ENCODE results near the gene RAB11A.

The RAB11A gene

DNA sequence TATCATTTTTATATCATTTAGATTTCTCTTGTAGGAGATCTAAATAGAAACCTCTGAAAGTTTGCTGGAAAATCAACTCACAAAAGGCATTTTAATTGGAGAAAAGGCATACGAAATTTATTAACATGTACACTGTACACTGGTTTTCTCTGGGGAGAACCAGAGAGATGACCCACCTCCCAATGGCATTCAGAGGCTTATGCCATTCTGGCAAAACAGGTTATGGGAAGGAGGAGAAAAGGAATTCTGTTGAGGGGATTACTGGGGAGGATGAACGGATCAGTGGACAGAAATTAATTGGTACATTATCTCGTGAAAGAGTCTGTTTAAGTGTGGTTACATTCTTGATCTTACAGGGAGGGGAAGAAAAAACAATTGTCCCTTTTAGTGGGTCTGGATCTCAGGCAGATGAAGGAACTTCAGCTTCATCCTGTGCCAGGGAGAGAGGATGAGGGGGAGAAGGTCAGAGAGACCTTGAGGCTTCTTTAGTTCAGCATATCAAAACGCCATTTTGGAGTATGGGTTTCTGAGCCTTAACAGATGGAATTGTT lies 16.5 kb downstream of the RAB11A start:
- no peak for DNase-seq (ENCODE audit: low spot score)

DNA sequence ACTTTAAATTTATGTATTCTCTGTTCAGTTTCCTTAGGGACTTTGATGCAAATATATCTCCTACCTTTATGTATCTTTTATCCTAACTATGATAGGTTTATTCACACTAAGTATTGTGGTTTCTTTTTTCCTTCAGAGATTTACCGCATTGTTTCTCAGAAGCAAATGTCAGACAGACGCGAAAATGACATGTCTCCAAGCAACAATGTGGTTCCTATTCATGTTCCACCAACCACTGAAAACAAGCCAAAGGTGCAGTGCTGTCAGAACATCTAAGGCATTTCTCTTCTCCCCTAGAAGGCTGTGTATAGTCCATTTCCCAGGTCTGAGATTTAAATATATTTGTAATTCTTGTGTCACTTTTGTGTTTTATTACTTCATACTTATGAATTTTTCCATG lies 18.3 kb downstream of the RAB11A start:
- DNase-seq (ENCODE audit: low spot score), result no peak

DNA sequence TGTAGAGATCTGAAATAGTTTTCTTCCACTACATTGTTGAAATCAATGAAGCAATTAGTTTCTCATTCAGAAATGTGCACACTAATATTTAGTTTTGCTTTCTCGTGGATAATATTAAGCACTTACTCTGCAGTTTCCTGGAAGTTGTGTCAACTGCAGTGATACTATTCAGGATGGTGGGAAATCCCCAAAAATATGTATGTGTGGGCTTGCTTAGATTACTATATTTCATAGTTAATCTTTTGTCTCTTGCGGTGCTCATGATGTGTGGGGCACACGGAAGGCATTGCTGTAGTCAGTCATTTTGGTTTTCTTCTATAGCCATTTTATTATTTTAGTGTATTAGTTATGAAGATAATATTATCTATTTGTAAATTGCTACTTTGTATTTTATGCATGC lies 19.7 kb downstream of the RAB11A start:
- DNase-seq (ENCODE audit: low spot score), result no peak

DNA sequence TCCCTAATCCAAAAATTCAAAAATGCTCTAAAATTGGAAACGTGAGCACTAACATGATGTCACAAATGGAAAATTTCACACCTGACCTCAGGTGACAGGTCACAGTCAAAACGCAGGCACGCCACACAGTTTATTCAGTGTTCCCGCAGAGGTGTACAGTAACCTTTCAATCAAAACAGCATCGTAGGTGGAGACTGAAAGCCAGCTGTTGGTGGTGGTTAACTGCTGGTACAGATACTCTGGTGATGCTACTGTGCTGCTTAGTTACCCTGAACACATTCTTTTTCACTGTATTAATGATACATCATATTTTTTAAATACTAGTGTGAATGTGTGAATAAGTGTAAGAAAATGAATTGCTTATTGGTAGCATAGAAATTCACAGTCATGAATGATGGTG lies 23.8 kb downstream of the RAB11A start:
- no peak for DNase-seq (ENCODE audit: low spot score)

DNA sequence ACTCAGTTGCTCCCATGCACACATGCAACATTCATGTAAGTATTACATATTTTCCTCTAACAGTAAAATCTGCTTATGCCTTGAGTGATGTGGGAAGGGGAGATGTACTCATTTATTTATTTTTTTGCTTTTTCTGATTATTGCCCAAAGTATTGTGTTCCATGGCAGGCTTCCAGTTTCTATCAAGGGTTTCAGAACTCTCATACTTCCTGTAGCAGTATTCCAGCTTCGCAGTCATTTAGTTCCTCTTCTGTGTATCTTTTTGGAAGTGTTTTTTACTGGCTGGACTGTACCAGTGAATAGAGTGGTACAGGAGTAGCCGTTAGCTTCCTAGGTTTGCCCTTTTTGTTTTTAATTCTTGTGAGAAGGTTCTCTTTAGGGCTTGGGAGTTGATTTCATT lies 26.9 kb downstream of the RAB11A start:
- no peak for DNase-seq (ENCODE audit: low spot score)

DNA sequence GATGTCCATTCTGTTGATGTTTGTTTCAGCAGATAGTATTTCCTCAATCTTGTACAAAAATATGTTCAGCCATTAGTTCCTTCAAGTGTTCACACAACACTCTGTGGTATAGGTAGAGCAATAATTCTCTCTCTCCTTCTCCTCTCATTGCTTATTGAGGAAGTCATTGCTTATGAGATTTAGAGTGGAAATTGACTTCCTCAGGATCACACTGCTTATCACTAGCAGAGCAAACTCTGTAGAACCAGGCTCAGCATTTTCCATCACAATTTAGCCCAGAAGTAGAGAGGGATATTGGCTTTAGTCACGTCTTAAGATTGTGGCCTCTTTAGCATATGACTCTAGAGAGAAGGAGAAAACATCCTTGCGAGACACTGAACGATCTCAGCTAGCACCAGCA lies 31.2 kb downstream of the RAB11A start:
- no peak for DNase-seq (ENCODE audit: low spot score)

DNA sequence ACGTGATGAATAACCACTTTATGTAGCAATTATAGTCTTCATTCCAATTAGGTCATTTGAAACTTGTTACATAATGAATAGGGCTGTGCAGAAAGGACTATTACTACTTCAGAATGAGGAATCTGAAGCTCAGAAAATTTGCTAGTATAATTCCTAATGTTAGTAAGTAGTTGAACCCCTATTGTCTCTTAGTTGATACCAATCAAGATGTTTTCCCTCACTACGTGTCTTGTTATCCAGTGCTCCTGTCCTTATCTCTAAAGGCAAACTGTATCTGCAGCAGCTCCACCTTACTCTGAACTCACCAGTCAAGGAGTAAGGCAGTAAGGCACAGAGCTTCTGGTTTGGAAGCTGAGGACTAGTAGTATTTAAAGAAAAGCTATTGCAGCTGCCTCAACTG lies 32.0 kb downstream of the RAB11A start:
- no peak for DNase-seq (ENCODE audit: low spot score)

DNA sequence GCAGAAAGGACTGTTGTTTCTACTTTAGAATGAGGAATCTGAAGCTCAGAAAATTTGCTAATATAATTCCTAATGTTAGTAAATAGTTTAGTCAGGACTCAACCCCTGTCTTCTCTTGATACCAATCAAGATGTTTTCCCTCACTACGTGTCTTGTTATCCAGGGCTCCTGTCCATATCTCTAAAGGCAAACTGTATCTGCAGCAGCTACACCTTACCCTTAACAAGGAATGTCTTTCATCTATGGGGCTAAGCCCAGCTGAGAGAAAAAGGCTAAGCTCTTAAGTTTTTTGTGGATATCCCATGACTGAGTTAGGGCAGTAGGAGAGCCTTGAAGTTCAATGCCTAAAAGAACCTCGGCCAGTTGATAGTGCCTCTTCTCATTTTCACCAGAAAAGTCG lies 32.5 kb downstream of the RAB11A start:
- DNase-seq (ENCODE audit: low spot score), result no peak

DNA sequence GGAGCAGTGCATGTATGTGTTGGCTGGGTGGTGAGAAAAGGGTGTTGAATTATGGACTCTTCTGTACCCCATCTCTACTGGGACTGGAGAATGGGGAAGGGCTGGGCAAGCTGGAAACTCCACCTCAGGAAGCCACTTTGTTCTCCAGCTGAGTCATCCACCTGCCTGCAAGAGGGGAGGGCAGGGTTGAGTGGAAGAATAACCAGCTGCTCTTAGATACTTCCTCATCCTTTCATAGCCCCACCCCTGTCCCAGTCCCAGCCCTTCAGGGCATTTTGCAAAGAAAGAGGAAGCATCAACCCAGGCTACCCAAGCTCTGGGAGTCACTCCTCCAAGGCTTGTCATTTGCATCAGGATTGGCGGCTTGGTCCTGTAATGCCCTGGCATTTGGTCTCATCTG lies 33.1 kb downstream of the RAB11A start:
- peak; percentile 50 for DNase-seq (ENCODE audit: low spot score)

DNA sequence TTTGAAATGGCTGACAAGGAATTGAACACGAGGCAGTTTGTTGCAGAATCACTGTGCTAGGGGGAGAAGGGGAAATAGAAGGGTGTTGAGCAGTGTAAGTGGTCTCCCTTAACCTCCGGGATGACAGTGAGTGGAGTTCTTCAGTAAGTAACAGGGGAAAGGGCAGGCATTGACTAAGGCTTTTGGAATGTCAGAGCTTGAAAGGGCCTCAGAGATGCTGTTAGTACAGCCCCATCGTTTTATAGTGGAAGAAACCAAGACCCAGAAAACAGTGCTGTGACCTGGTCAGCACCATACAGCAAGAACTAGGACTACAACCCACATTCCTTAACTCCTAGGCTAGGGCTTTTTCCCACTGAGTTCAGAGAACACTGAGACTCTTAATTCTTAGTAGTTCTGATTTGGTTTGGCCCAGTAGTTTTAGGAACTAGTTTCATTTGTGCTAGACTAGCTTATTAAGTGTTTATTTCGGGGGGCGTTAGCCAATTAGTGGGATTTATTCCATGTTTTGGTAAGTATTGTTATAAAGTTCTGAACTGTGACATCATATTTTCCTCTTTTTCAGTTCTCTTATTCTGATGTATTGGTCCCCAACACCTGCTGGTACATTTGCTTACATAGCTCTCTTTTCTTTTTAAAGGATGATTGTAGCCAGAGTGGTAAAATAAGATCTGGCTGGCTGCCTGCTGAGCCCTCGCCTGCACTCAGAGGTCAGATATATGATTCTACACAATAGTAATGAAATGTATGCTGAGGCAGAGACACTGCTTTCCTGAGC lies 34.2 kb downstream of the RAB11A start:
- DNase-seq (ENCODE audit: low spot score), result no peak

DNA sequence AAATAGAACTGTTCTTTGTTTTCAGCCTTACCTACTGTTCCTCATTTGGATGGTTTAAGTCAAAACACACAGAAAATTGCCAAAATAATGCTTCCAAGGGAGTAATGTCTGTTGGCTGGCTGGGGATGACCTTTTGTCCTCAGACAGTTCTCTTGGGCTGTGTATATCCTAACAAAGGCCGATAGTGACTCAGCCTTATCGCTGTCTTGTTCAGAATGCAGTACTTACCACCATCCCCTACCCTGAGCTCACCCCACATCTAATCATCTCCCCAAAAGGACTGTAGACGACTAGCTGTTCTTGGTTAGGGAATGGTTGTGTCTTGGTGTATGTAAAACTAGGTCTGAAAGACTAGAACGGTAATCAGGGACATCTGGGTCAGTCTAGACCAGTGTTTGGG lies 35.0 kb downstream of the RAB11A start:
- no peak for DNase-seq (ENCODE audit: low spot score)

DNA sequence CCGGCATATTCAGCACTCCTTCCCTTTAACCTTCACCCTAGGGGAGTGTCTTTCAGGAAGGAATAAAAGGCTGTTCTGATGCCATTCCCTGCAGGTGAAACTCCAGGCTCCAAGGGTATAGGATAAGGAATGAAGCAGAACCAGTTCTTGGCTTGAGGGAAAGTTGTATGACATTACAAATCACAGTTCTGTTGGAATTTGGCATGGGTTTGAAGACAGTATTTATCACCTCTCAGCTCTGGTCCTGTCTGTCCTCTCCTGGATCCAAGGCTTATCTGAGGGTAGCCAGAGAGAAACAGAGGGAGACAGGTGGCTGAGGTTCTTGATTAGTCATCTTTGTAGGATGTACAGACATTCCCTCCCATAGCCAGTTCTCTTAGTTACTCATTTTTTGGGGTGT lies 37.1 kb downstream of the RAB11A start:
- peak; percentile 57 for DNase-seq (ENCODE audit: low spot score)

DNA sequence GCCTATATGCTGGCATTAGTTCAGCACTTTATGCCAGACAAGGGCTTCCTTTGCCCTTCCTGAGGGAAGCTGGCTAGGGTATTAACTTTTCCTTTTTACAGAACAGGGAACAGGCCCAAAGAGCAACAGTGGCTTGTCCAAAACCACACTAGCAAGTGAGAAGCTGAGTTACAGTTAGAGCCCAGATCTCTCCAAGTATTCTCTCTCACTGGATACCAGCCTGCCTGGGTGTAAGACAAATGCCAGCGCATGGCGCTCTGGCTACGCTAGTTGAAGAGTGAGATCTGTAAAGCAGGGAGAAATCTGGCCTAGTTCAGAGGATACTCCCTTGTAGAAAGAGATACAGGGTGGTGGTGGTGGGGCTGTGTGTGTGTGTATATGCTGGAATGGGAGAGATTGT lies 38.4 kb downstream of the RAB11A start:
- DNase-seq (ENCODE audit: low spot score), result no peak

DNA sequence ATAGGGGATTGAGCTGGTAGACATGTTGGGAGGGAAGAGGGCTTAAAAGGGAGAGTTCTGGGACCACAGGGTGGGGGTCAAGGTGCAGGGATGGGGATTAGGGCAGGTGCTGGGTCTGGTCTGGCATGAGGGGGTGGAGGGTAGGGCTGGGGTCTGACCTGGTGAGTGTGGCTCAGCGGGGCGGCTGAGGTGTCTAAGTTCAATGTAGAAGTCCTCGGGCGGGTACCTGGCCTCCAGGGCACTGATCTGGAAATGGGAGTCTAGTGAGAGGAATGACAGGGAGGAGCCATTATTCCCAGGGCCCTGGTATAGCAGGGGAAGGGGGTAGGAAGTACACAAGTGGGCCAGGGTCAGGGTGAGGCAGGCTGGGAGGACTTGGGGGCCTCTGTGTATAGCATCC lies 39.6 kb downstream of the RAB11A start:
- no peak for DNase-seq (ENCODE audit: low spot score)

DNA sequence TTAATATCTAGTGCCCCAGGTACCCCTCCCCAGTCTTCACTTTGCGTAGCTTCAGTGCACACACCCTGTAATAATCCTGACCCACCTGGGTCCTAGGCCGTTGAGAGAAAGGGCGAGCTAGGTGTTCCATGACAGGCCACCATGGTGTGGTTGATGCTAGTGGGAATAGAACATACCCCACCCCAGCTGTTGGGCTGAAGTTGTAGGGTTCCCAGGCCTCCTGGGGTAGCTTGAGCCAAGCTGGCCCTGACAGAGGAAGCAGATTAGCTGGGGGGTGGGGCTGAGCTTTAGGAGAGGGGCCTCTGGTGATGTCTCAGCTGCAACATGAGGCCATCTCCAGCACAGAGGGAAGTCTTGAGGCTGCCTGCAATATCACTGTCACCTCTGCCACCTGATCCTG lies 40.5 kb downstream of the RAB11A start:
- no peak for DNase-seq (ENCODE audit: low spot score)

DNA sequence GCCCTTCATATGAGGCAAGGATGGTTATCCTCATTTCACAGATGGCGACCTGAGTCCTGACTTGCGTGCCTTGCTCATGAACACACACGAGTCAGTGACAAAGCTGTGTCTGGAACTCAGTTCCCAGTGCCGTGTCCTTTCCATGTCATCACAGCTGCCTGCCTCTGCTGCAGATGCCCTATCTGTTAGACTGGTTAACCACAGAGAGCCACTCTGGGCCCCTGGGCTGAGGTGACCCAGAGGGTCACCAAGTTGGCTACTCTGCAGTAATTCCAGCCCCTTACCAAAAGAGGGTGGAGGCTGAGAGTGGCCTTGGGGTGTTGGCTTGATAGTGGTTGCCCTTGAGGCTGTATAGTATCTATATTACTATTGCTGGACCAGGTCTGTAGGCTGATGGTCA lies 41.0 kb downstream of the RAB11A start:
- DNase-seq (ENCODE audit: low spot score), result no peak

DNA sequence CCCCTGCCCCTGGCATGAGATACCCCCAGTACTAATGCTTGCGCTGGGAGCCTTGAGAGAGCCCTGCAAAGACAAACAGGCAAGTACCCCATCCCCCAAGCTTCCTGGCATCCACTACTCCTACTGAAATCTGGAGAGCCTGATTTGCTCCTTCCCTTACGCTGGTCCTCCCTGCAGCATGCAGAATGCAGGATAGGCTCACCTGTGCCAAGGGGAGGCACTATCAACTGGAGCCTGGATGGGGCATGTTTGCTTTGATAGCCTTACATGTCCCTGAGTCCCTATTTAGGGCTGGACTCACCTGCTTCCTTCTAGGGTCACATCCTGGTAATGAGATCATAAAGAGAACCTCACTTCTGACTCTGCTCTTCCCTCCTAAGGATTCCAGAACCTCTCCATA lies 42.9 kb downstream of the RAB11A start:
- DNase-seq (ENCODE audit: low spot score), result no peak

DNA sequence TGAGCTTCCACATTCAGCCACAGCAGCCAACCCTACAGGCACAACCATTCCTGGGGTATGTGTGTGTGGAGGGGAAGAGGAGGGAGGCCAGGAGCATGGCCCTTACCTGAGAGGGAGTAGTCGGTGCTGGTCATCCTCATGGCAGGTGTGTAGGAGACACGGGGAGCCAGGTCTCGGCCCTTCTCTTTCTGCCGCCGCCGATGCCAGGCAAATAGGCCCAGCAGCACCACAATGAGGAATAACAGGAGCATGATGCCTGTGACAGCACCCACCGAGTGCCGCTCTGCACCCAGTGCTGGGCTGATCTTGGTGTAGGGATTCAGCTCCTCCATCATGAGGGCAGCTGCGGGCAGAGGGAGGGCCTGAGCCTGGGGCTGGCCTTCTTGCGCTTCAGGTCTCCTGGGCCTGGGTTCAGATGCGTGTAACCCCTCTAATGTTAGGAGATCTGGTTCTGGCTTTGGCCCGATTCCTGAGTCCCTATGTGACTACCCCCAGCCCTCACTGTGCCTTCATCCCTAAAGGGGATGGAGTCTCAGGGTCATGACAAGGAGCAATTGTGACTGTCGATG lies 44.4 kb downstream of the RAB11A start:
- no peak for DNase-seq (ENCODE audit: low spot score)

DNA sequence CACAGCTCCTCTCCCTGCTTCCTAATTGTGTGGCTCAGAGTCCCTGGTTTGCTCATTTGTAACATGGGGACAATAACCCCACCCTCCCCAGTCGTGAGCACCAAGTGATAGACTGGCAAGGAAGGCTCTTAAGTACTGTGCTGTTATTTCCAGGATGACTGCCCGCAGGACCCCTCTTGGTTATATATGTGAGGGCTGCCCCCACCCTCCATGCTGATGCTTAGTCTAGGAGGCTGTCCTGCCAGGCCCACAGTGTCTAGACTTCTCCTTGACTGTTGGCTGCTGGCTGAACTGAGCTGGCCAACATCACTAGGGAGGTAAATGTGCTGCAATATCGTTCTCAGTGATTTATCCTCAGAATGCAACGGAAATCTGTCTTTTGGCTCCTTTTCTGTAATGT lies 45.1 kb downstream of the RAB11A start:
- DNase-seq (ENCODE audit: low spot score), result no peak

DNA sequence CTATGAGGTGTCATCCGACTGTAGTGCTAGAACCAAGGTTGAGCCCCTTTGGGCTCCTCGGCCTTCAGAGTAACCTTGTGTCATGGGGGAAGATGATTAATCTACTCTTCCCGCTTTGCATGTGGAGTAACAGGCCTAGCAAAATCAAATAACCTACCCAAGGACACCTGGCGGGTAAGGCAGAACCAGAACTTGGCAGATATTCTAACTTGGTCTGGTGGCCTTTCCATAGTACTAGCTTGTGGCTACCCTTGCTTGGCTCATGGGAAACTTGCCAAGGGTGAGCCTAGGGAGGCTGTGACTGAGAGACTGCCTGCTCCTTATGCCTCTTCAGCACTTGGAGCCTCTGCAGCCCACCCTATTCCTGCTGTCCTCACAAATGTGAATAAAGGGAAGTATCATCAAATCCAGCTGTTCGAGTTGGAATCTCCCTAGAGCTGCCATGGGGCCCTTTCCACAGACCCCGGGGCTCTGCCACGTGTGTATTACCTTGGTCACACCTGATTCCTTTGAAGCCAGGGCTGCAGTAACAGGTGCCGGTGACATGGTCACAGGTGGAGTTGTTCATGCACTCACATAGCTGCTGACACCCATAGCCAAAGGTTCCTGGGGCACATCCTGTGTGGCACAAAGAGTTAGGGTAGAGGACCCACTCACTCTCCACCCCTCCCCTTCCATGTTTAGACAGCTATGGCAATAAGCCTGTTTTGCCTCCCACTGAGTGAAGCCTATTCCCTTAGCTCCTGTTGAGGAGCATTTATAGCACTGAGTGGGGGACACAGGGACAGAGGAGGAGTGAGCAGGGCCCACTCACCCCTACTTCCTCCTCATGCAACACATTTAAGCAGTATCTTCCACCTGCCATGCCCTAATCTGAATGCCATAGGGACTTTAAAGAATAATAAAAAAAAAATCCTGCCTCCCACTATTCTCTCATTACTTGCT lies 46.0 kb downstream of the RAB11A start:
- no peak for DNase-seq (ENCODE audit: low spot score)

DNA sequence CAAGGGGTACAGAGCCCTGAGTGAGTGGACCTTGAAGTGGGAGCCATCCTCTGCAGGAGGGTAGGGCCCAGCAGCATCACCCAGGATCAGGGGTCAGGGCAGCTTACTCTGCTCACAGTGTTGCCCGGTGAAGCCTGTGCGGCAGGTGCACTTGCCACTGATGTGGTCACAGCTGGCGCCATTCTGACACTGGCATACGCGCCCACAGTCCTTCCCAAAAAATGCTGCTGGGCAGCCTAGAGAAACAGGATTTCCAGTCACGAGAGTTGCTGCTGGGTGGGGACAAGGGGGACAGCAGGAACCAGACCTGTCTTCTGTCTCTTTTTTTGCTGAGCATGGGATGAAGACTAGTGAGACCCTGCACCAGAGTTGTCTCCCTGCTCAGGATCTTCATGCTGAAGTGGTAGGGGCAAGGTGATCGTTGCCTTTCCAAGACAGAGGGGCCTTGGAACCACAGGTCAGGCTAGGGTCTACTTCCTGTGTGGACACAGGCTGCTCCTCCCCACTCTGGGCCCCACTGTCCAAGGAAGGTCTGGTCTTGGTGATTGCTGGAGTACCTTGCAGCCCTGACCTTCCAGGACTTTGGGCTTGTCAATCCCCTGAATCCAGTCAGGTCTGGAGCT lies 46.9 kb downstream of the RAB11A start:
- DNase-seq (ENCODE audit: low spot score), result no peak

DNA sequence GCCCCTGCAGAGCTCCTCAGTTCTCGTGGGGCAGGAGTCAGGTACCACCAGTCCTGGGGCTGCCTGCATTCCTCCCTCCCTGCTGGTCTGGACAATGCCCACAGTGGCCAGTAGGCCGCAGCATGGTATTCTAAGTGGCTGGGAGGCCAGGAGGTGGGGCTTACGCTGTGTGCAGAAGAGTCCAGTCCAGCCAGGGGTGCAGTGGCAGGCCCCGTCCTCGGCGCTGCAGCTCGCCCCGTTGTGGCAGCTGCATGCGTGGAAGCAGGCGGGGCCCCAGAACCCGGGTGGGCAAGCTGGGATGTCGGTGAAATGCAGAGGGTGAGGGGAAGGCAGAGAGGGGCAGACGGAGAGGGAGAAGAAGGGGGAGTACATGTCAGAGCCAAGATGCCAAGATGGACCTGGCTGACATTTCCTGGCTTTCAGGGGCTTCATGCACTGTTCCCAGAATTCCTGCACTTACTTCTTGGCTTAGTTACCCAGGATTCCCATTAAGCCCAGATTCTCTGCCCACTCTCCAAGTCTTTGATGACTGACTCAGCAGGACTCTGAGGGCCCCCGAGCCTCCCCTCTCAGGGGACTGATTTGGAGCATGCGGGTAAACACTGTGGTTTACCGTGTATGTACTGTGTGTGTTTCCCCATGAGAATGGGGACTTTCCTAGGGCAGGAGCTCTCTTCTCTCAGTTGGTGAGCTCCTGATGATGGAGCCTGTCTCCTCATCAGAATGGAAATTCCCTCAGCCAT lies 47.5 kb downstream of the RAB11A start:
- peak; percentile 91 for DNase-seq (ENCODE audit: low spot score)
